GM18526 (cell line): ENCODE measurements around the gene EIF4H.
A peak's percentile ranks its signal among the peaks of the same experiment; 100 is the strongest.

Experiments used
- POLR2A ChIP-seq: IDR thresholded peaks from 3 replicates; pipeline ENCODE4 v1.6.1; 2011; ENCODE audit not compliant: insufficient read length; ENCODE audit errors: extremely low read depth

The EIF4H gene

GRCh38 chr7:74165867-74166593 is 8.1 kb upstream of the EIF4H start:
- no peak for TF ChIP-seq POLR2A

GRCh38 chr7:74173074-74173473 is 1.1 kb upstream of the EIF4H start:
- TF ChIP-seq POLR2A = peak; percentile 32

- no peak for TF ChIP-seq POLR2A
Measured at GRCh38 chr7:74173491-74173865, 678 bp upstream of the EIF4H start.

GRCh38 chr7:74174606-74175082 is 488 bp downstream of the EIF4H start:
- no peak for TF ChIP-seq POLR2A

GRCh38 chr7:74175340-74175739 is 1.2 kb downstream of the EIF4H start:
- no peak for TF ChIP-seq POLR2A

- TF ChIP-seq POLR2A = no peak
Measured at GRCh38 chr7:74176555-74176954, 2.4 kb downstream of the EIF4H start.

GRCh38 chr7:74178632-74179031 is 4.5 kb downstream of the EIF4H start:
- no peak for TF ChIP-seq POLR2A

- TF ChIP-seq POLR2A = no peak
Measured at GRCh38 chr7:74179935-74180604, 5.9 kb downstream of the EIF4H start.

- no peak for TF ChIP-seq POLR2A
Measured at GRCh38 chr7:74180866-74181265, 6.7 kb downstream of the EIF4H start.

GRCh38 chr7:74181821-74182220 is 7.7 kb downstream of the EIF4H start:
- TF ChIP-seq POLR2A = no peak

GRCh38 chr7:74182453-74183090 is 8.4 kb downstream of the EIF4H start:
- TF ChIP-seq POLR2A = no peak

GRCh38 chr7:74183142-74183541 is 9.0 kb downstream of the EIF4H start:
- no peak for TF ChIP-seq POLR2A

- TF ChIP-seq POLR2A = no peak
Measured at GRCh38 chr7:74183653-74184450, 9.7 kb downstream of the EIF4H start.

- TF ChIP-seq POLR2A = no peak
Measured at GRCh38 chr7:74185016-74185415, 10.9 kb downstream of the EIF4H start.

- TF ChIP-seq POLR2A = no peak
Measured at GRCh38 chr7:74185636-74186035, 11.5 kb downstream of the EIF4H start.
